GM18870 (cell line): ENCODE measurements around the gene INSYN2B.

ENCODE experiments used
- ATAC-seq: cut with Tn5 transposase; IDR thresholded peaks from one replicate; pipeline ENCODE4 v1.9.1; 2021; ENCODE audit warnings: moderate library complexity; ENCODE audit not compliant: unreplicated experiment

The INSYN2B gene

GRCh38 chr5:169980418-169981053 lies at the start of gene INSYN2B:
INSYN2B (minus strand) TSS chr5:169980495; CDS start chr5:169883898, 96,597 bp downstream.
- ATAC-seq = no peak

- no peak for ATAC-seq
These were observed 47.8 kb upstream of the INSYN2B start for GRCh38 chr5:170028124-170028523.

- ATAC-seq = no peak
These were observed 45.6 kb upstream of the INSYN2B start for GRCh38 chr5:170025853-170026252.

- no peak for ATAC-seq
These were observed 41.2 kb upstream of the INSYN2B start for GRCh38 chr5:170021506-170021905.

GRCh38 chr5:170020423-170020822 lies 40.1 kb upstream of the INSYN2B start:
- no peak for ATAC-seq

GRCh38 chr5:170012622-170013021 lies 32.3 kb upstream of the INSYN2B start:
- ATAC-seq = no peak

- ATAC-seq = no peak
These were observed 31.5 kb upstream of the INSYN2B start for GRCh38 chr5:170011751-170012150.

- ATAC-seq = no peak
These were observed 30.3 kb upstream of the INSYN2B start for GRCh38 chr5:170010595-170010994.

- no peak for ATAC-seq
These were observed 28.1 kb upstream of the INSYN2B start for GRCh38 chr5:170008376-170008775.

- ATAC-seq = no peak
These were observed 25.7 kb upstream of the INSYN2B start for GRCh38 chr5:170006021-170006420.

- ATAC-seq = no peak
These were observed 19.9 kb upstream of the INSYN2B start for GRCh38 chr5:170000155-170000554.

GRCh38 chr5:169999621-170000020 lies 19.3 kb upstream of the INSYN2B start:
- ATAC-seq = no peak

- no peak for ATAC-seq
These were observed 17.5 kb upstream of the INSYN2B start for GRCh38 chr5:169997798-169998197.

- ATAC-seq = no peak
These were observed 13.1 kb upstream of the INSYN2B start for GRCh38 chr5:169993485-169993790.

GRCh38 chr5:169992789-169993484 lies 12.6 kb upstream of the INSYN2B start:
- no peak for ATAC-seq

GRCh38 chr5:169991115-169991869 lies 11.0 kb upstream of the INSYN2B start:
- no peak for ATAC-seq

- no peak for ATAC-seq
These were observed 9.1 kb upstream of the INSYN2B start for GRCh38 chr5:169989365-169989764.

- ATAC-seq = no peak
These were observed 8.7 kb upstream of the INSYN2B start for GRCh38 chr5:169988947-169989346.

GRCh38 chr5:169988206-169988605 lies 7.9 kb upstream of the INSYN2B start:
- ATAC-seq = no peak

GRCh38 chr5:169979871-169980270 lies 424 bp downstream of the INSYN2B start:
- ATAC-seq = no peak

GRCh38 chr5:169978714-169979113 lies 1.6 kb downstream of the INSYN2B start:
- no peak for ATAC-seq

- ATAC-seq = no peak
These were observed 6.0 kb downstream of the INSYN2B start for GRCh38 chr5:169974121-169974770.
